ENCODE results near the gene TKTL1. TPM values are rescaled to one million over a fixed set of nuclear protein-coding genes. Genes with fewer than 3 reads are reported as not detected.

TKTL1 gene
- total and polyA plus RNA-seq, 2 experiments from 2014 or later = not detected

DNA sequence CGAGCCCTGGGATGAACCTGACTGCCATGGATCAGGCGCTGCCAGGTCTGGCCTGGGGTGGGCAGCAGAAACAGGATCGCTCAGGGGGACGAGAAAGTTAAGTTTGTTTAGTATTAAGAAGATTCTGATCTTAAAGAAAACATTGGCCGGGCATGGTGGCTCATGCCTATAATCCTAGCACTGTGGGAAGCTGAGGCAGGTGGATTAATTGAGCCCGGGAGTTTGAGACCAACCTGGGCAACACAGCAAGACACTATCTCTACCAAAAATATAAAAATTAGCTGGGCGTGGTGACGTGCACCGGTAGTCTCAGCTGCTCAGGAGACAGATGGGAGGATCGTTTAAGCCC, 79.5 kb downstream of the TKTL1 start:
- Mint-ChIP-seq H3K4me3 (peak overlapping the region; percentile 49), H3K36me3 (ENCODE audit: low read depth) (peaks cover 9% of the 10 kb centered on the region), H3K27me3 (ENCODE audit: insufficient read depth, low read depth, poor library complexity) (peaks cover 9% of the 10 kb centered on the region), H3K9me3 (no peaks in the 10 kb centered on the region), H3K4me1 (peaks cover 7% of the 10 kb centered on the region; the same call in 1 of the 3 replicates), H3K27ac (no peak overlapping the region)
- no peak overlapping the region for H2AFZ ChIP-seq
- H3K9me2 ChIP-seq (ENCODE audit: insufficient read depth) = no peaks in the 10 kb centered on the region
- 0 out of 2 replicates have a peak, but pooled peaks cover 3% of the 10 kb centered on the region for H3F3A ChIP-seq (replicated peaks; ENCODE audit: low read depth)
- ATAC-seq (no peak), DNase-seq (ENCODE audit: low spot score) (no peak)
- H3K4me3 ChIP-seq = peak overlapping the region; percentile 46; the same call in 1 of the 2 replicates
- TF ChIP-seq JUNB (IDR thresholded peaks at IDR 0.05; ENCODE audit: unreplicated experiment) = no peak
- H3K4me1 ChIP-seq (ENCODE audit: insufficient read depth) = peaks cover 4% of the 10 kb centered on the region; the same call in 1 of the 2 replicates
- H3K27me3 ChIP-seq (ENCODE audit: insufficient read depth) = no peaks in the 10 kb centered on the region
- 0 out of 2 replicates have a peak overlapping the region, but pooled peaks have one; percentile 71 for H3K4me2 ChIP-seq
- no peaks in the 10 kb centered on the region for H4K20me1 ChIP-seq (replicated peaks; ENCODE audit: insufficient read depth)
- peaks cover 17% of the 10 kb centered on the region for H3K79me2 ChIP-seq (replicated peaks; ENCODE audit: insufficient read depth)
- no peak overlapping the region for H3K27ac ChIP-seq (ENCODE audit: low read depth)
- no peaks in the 10 kb centered on the region for H3K36me3 ChIP-seq (ENCODE audit: insufficient read depth)

- H3K27me3 Mint-ChIP-seq (ENCODE audit: insufficient read depth, low read depth, poor library complexity) = peaks cover 14% of the 10 kb centered on the region
- no peak overlapping the region for H3K27ac ChIP-seq (ENCODE audit: low read depth)
- no peaks in the 10 kb centered on the region for H3K9me3 Mint-ChIP-seq
- H4K20me1 ChIP-seq (replicated peaks; ENCODE audit: insufficient read depth) = no peaks in the 10 kb centered on the region
- no peak overlapping the region for H2AFZ ChIP-seq
- no peak overlapping the region for H3K4me3 Mint-ChIP-seq
- DNase-seq (ENCODE audit: low spot score) = no peak
- peaks cover 7% of the 10 kb centered on the region; the same call in 1 of the 2 replicates for H3K4me1 ChIP-seq (ENCODE audit: insufficient read depth)
- H3K4me1 Mint-ChIP-seq = peaks cover 16% of the 10 kb centered on the region; the same call in 2 of the 3 replicates
- peaks cover 11% of the 10 kb centered on the region for H3K79me2 ChIP-seq (replicated peaks; ENCODE audit: insufficient read depth)
- H3K9me2 ChIP-seq (ENCODE audit: insufficient read depth) = no peaks in the 10 kb centered on the region
- H3K4me3 ChIP-seq = no peak overlapping the region
- no peak overlapping the region for H3K4me2 ChIP-seq
- H3F3A ChIP-seq (replicated peaks; ENCODE audit: low read depth) = 0 out of 2 replicates have a peak, but pooled peaks cover 3% of the 10 kb centered on the region
- H3K27me3 ChIP-seq (ENCODE audit: insufficient read depth) = no peaks in the 10 kb centered on the region
- no peak for ATAC-seq
- no peaks in the 10 kb centered on the region for H3K36me3 ChIP-seq (ENCODE audit: insufficient read depth)
- H3K36me3 Mint-ChIP-seq (ENCODE audit: low read depth) = peaks cover 13% of the 10 kb centered on the region
- no peak overlapping the region for H3K27ac Mint-ChIP-seq
- TF ChIP-seq ZNF331 (CRISPR knock-in tag; IDR thresholded peaks at IDR 0.05; ENCODE audit: low read depth) (no peak), CREB1 (CRISPR knock-in tag; IDR thresholded peaks at IDR 0.05; ENCODE audit: low read depth) (no peak), EZH2 (IDR thresholded peaks at IDR 0.05; ENCODE audit: low read depth, unreplicated experiment) (no peak), ZNF114 (CRISPR knock-in tag; IDR thresholded peaks at IDR 0.05) (no peak), EZH2phosphoT487 (IDR thresholded peaks at IDR 0.05; ENCODE audit: unreplicated experiment) (no peak), REST (IDR thresholded peaks at IDR 0.05; ENCODE audit: unreplicated experiment) (no peak), ETS1 (IDR thresholded peaks at IDR 0.05) (no peak), POLR2AphosphoS5 (IDR thresholded peaks at IDR 0.05; ENCODE audit: low read depth) (no peak), NANOG (IDR thresholded peaks at IDR 0.05; ENCODE audit: borderline replicate concordance) (no peak)
- TF ChIP-seq, protein P1, sequence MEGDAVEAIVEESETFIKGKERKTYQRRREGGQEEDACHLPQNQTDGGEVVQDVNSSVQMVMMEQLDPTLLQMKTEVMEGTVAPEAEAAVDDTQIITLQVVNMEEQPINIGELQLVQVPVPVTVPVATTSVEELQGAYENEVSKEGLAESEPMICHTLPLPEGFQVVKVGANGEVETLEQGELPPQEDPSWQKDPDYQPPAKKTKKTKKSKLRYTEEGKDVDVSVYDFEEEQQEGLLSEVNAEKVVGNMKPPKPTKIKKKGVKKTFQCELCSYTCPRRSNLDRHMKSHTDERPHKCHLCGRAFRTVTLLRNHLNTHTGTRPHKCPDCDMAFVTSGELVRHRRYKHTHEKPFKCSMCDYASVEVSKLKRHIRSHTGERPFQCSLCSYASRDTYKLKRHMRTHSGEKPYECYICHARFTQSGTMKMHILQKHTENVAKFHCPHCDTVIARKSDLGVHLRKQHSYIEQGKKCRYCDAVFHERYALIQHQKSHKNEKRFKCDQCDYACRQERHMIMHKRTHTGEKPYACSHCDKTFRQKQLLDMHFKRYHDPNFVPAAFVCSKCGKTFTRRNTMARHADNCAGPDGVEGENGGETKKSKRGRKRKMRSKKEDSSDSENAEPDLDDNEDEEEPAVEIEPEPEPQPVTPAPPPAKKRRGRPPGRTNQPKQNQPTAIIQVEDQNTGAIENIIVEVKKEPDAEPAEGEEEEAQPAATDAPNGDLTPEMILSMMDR (conservative IDR thresholded peaks at IDR 0.05; ENCODE audit: low read depth in 2 of 2) = no peak
Observed at GRCh38 chrX:154376774-154377173, 81.2 kb downstream of the TKTL1 start.
